ENCODE measurements around the gene AOX1. TPM values are rescaled to one million over a fixed set of nuclear protein-coding genes. Genes with fewer than 3 reads are reported as not detected.
A peak's percentile ranks its signal among the peaks of the same experiment; 100 is the strongest.
"Not testable (repeated sequence)": the region's sequence is repeated elsewhere in the genome, so short reads cannot be mapped to it uniquely, and the experiment has no call there.

Gene AOX1
- total RNA-seq (ENCODE audit: insufficient read depth, low replicate concordance): 7.7 TPM

- DNase-seq (ENCODE audit: low spot score): peak; percentile 51
These were observed at the start of gene AOX1 for GRCh38 chr2:200585730-200586643. Gene AOX1, plus strand, starts transcription at chr2:200586014. Its CDS starts 95 bp downstream, at chr2:200586109.

DNA sequence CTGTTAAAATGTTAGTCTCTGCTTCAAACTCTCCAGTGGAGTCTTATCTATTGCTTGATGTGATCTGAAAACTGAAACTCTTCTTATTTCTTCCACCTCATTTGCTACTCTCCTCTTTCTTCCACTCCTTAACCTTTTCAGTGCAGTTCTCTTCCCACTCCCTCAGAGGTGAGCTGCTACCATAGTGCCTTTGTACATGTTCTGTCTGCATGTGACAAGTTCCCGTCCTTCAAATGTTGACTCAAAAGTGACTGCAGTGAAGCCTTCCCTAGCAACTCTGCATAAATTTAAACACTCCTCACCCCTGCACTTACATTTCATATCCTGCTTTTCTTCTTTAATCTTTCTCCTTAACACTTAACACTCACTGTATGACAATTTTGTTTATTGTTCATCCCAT, 47.7 kb upstream of the AOX1 start:
- no peak for DNase-seq (ENCODE audit: low spot score)

DNA sequence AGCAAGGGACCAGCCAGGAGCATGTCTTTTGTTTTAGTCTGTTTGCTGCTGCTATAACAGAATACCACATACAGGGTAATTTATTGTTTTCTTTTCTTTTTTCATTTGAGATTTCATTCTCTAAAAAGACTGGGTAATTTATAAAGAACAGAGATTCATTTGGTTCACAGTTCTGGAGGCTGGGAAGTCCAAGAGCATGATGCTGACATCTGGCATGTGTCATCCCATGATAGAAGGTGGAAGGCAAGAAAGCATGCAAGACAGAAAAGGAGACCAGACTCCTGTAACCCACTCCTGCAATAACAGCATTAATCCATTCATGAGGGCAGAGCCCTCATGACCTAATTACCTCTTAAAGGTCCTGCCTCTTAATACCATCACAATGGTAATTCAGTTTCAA, 45.0 kb upstream of the AOX1 start:
- DNase-seq (ENCODE audit: low spot score): no peak

GRCh38 chr2:200566596-200566995, 19.2 kb upstream of the AOX1 start:
- not testable (repeated sequence) for DNase-seq (ENCODE audit: low spot score)

GRCh38 chr2:200567932-200568331, 17.9 kb upstream of the AOX1 start:
- no peak for DNase-seq (ENCODE audit: low spot score)

DNA sequence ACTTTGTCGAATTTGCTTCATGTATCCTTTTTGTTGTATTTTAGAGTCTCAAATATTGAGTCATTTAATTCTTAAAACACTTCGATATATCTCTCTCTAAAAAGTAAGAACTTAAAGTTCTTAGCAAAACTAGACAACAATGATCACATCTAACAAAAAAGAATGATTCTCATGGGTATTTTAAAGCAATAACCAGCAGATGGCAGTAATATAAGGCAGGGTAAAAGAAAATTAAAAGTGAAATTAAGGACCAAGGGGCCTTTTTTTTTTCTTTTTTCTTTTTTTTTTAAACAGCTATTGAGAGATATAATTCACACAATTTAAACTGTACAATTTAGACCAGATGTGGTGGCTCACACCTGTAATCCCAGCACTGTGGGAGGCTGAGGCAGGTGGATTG, 9.9 kb upstream of the AOX1 start:
- no peak for DNase-seq (ENCODE audit: low spot score)

- DNase-seq (ENCODE audit: low spot score): no peak
These were observed 8.8 kb upstream of the AOX1 start for GRCh38 chr2:200577027-200577426.

DNA sequence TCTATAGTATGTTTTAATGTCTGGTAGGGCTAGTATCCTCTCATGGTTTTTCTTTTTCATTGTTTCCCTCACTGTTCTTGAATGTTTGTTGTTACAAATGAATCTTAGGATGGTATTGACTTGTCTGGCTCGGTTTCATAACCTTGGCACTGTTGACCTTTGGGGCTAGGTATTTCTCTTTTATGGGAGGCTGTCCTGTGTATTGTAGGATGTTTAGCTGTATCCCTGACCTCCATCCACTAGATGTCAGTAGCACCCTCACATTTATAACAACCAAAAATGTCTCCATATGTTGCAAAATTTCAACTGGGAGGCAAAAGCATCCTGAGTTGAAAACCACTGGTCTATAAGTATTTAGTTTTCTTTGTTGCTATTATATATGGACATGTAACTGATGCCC, 7.0 kb upstream of the AOX1 start:
- DNase-seq (ENCODE audit: low spot score): no peak

DNA sequence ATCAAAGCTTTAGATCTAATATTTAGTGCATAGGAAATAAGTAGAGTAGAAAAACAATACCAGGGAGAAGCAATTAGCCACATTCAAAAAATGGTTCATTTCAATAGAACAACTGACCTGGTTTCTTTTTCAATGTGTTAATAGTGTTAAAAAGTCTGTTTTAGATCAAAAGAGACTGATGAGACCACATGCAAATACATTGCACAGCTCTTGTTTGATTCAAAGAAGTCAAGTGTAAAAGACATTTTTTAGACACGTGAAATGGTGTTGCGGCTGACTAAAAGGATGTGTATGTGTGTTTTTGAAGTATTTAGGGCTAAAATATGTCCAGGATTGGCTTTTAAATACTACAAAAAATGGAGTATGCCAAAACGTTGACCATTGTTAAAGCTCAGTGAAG, 1.2 kb upstream of the AOX1 start:
- DNase-seq (ENCODE audit: low spot score): no peak

DNA sequence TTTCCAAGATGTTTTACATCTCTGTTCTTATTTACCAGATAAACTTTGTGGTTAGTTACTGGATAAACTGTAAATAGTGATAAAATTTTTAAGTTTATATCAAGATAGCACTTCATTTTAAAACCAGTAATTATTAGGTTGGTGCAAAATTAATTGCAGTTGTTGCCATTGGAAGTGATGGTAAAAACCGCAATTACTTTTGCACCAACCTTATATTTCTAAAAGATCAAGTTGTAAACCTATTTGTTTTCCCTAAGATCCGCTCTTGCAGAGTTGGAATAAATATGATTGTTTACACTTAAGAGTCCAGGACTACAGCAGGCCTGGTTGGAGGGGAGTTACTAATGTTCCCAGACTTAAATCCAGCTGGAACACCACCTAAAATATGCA, 479 bp upstream of the AOX1 start:
- no peak for DNase-seq (ENCODE audit: low spot score)

GRCh38 chr2:200586644-200586975, 796 bp downstream of the AOX1 start:
- DNase-seq (ENCODE audit: low spot score): no peak

DNA sequence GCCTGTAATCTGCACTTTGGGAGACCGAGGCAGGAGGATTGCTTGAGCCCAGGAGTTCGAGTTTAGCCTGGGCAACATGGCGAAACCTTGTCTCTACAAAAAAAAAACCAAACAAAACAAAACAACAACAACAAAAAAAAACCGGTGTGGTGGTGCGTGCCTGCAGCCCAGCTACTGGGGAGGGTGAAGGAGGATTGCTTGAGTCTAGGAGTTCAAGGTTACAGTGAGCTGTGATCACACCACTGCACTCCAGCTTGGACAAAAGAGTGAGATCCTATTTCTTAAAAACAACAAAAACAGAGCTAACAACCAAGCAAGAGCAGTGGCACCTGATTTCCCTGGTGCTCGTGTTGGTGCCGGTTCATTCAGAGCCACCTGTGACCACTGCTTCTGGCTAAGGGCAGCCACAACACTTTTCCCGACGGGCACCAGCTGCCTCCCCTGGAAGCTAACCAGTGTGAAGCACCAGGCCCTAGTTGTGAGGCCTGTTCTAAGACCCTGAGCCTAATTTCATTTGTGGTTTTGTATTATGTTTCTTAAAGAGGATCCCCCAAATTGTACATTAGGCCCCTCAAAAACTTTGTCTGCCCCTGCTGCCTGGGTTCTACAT, 1.3 kb downstream of the AOX1 start:
- no peak for DNase-seq (ENCODE audit: low spot score)

GRCh38 chr2:200588076-200588678, 2.4 kb downstream of the AOX1 start:
- DNase-seq (ENCODE audit: low spot score): no peak

GRCh38 chr2:200590090-200590489, 4.3 kb downstream of the AOX1 start:
- no peak for DNase-seq (ENCODE audit: low spot score)

GRCh38 chr2:200591308-200591707, 5.5 kb downstream of the AOX1 start:
- DNase-seq (ENCODE audit: low spot score): no peak

- no peak for DNase-seq (ENCODE audit: low spot score)
These were observed 6.7 kb downstream of the AOX1 start for GRCh38 chr2:200592406-200593075.

DNA sequence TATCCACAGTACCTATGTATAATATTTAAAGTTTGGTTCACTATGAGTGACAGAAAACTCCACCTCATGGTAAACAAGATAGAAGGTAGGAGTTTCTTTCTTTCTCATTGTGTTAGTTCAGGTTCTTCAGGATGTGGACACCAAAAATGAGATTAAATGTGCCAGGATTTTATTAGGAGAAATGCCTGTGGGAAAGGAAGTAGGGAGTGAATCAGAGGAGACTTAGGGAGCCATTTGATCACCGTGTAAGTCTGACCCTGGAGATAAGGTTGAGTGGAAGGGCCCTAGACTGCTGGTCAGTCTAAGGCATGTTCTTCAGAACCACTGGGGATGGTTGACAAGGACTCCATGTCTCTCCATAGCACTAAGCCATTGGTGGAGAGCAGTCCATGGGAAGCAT, 8.1 kb downstream of the AOX1 start:
- no peak for DNase-seq (ENCODE audit: low spot score)

- DNase-seq (ENCODE audit: low spot score): no peak
These were observed 10.1 kb downstream of the AOX1 start for GRCh38 chr2:200595913-200596312.

DNA sequence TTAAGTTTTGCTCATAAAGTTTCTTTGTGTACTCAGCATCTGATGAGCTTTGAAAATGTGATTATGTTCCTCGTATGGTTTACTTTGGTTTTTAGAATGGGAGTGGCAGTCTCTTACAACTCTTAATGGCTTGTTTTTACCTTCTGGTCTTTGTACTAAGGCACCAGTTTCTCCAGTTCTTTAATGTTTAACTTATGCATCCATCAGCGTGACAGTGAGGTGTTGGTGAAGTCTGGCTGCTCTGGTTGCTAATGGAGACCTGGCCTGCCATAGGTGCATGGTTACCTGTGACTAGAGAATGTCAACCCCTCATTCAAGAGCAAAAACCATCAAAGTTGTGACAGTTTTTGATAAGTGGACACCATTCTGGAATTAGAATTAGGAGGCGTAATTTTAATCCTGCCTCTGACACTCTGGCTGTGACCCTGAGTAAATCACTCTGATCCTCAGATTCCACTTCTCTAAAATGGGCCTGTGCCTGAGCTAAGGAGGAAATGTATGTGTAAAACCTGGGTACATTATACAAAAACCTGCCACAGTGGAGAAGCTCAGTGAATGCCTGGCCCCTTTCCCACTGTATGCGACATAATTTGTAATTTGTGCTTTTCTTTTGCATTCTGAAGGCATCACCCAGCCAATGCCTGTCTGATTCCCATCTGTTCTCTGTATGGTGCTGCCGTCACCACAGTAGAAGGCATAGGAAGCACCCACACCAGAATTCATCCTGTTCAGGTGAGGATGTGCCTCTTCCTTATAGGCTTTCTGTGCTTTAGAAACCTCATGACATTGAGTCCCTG, 11.2 kb downstream of the AOX1 start:
- no peak for DNase-seq (ENCODE audit: low spot score)

DNA sequence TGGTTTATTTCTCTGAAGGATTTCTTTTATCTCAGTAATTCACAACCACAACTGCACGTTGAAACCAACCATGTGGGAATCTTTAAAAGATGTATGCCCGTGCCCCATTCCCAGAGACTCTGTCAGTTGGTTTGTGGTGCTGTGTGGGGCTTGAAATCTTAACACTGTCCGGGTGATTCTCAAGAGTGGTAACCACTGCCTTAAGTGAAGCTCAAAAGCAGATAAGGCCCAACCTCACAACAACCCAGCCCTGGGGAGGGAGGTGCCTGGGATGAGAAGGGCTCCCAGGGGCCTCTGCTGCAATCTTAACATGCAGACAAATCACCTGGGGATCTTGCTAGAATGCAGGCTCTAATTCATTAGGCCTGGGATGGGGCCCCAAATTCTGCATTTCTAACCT, 13.4 kb downstream of the AOX1 start:
- DNase-seq (ENCODE audit: low spot score): no peak

GRCh38 chr2:200600549-200601225, 14.9 kb downstream of the AOX1 start:
- no peak for DNase-seq (ENCODE audit: low spot score)
